BJ (cell line): ENCODE data around the gene ANKS1A. TPM values are rescaled to one million over a fixed set of nuclear protein-coding genes. Genes with fewer than 3 reads are reported as not detected.

Experiments
- CTCF ChIA-PET: fragments of 350-600 bp; formaldehyde crosslinking; extraction: SDS; loops from one replicate; lab custom pipeline; 2021; ENCODE audit warnings: antibody characterized with exemption, inconsistent platforms; lab: Yijun Ruan, JAX
- POLR2A ChIA-PET: fragments of 300-600 bp; sonication (Branson Sonifier 250); formaldehyde crosslinking; extraction: SDS; loops from one replicate; lab custom pipeline; 2021; ENCODE audit warnings: antibody characterized with exemption; lab: Charles Lee
- DNase-seq: peaks from one replicate; pipeline ENCODE4 v3.0.0-alpha.2; 2011; ENCODE audit warnings: low read depth
- H3K27me3 ChIP-seq: 2 replicates; pipeline ENCODE4 v1.6.0; 2011; ENCODE audit warnings: low read length; ENCODE audit not compliant: control insufficient read depth, insufficient read depth
- H3K36me3 ChIP-seq: 2 replicates; pipeline ENCODE4 v1.5.1; 2011; ENCODE audit warnings: low read length; ENCODE audit not compliant: control insufficient read depth, insufficient read depth
- H3K4me3 ChIP-seq: 2 replicates; pipeline ENCODE4 v1.5.1; 2011; ENCODE audit warnings: low read depth, mild to moderate bottlenecking, control low read depth, low read length
- CTCF ChIP-seq: IDR thresholded peaks from 2 replicates; pipeline ENCODE4 v1.5.1; 2011; ENCODE audit warnings: low read depth, mild to moderate bottlenecking, control low read depth, inconsistent platforms, low read length, moderate library complexity; ENCODE audit not compliant: insufficient read depth
- polyA plus RNA-seq: library from polyadenylated mRNA; depleted of rRNA; stranded (reverse); fragments of >200 nt; gene quantifications from 2 replicates; pipeline ENCODE4 v1.2.3, GENCODE V29; 2011

Gene ANKS1A
- polyA plus RNA-seq, 1 experiment, result 4.2 TPM

- TF ChIP-seq CTCF, result no peak
- CTCF ChIA-PET, result no interaction called here
- H3K36me3 ChIP-seq, result no peaks in the 10 kb centered on the region
- H3K27me3 ChIP-seq, result no peaks in the 10 kb centered on the region
- no peak for DNase-seq
- no peak overlapping the region for H3K4me3 ChIP-seq
- POLR2A ChIA-PET, result no interaction called here
These were observed 129.1 kb downstream of the ANKS1A start for GRCh38 chr6:35018182-35018519.

GRCh38 chr6:35018746-35019145 lies 129.7 kb downstream of the ANKS1A start:
- ChIA-PET POLR2A (no interaction called here), CTCF (interaction anchor here (0.7 kb wide), 1 partner anchor 10 kb away, joined by 3 read pairs; no protein-coding TSS in a partner anchor)
- Histone ChIP-seq H3K36me3 (no peaks in the 10 kb centered on the region), H3K4me3 (no peak overlapping the region), H3K27me3 (no peaks in the 10 kb centered on the region)
- no peak for DNase-seq
- no peak for TF ChIP-seq CTCF

- ChIA-PET POLR2A (no interaction called here), CTCF (interaction anchor here (0.7 kb wide), 1 partner anchor 9 kb away, joined by 3 read pairs; no protein-coding TSS in a partner anchor)
- no peak overlapping the region for H3K4me3 ChIP-seq
These were observed 130.1 kb downstream of the ANKS1A start for GRCh38 chr6:35019171-35019570.

GRCh38 chr6:35019831-35020230 lies 130.8 kb downstream of the ANKS1A start:
- Histone ChIP-seq H3K36me3 (no peaks in the 10 kb centered on the region), H3K27me3 (no peaks in the 10 kb centered on the region), H3K4me3 (no peak overlapping the region)
- ChIA-PET POLR2A (no interaction called here), CTCF (interaction anchor here (1.1 kb wide), 1 partner anchor 12 kb away, joined by 3 read pairs; no protein-coding TSS in a partner anchor)
- no peak for DNase-seq
- TF ChIP-seq CTCF, result no peak

More at GRCh38 chr6:35019171-35019570, 130.1 kb downstream of the ANKS1A start:
- no peak for DNase-seq
- no peaks in the 10 kb centered on the region for H3K27me3 ChIP-seq
- no peaks in the 10 kb centered on the region for H3K36me3 ChIP-seq
- no peak for TF ChIP-seq CTCF

GRCh38 chr6:35021004-35021403 lies 131.9 kb downstream of the ANKS1A start:
- POLR2A ChIA-PET, result no interaction called here
- no peaks in the 10 kb centered on the region for H3K36me3 ChIP-seq
- no peak overlapping the region for H3K4me3 ChIP-seq
- no peak for DNase-seq
- no peak for TF ChIP-seq CTCF
- no peaks in the 10 kb centered on the region for H3K27me3 ChIP-seq
- CTCF ChIA-PET, result interaction anchor here (1.1 to 1.7 kb wide), 3 partner anchors 8 to 28 kb away, joined by 3 to 4 read pairs (median 3); no protein-coding TSS in a partner anchor
